Limb (tissue), 2 donors: ENCODE measurements around the gene NOLC1.

Experiments
- DNase-seq, 2 donors: peaks; one replicate each; pipeline ENCODE4 v3.0.0-alpha.2; 2016; ENCODE audit errors: extremely low spot score in 2 of 2

The NOLC1 gene

GRCh38 chr10:102121739-102122372 lies 30.3 kb upstream of the NOLC1 start:
- DNase-seq: peak in 1 of 2 donors; percentile 55

- DNase-seq: no peak
Measured at GRCh38 chr10:102122450-102122849, 29.7 kb upstream of the NOLC1 start.

- no peak for DNase-seq
Measured at GRCh38 chr10:102123223-102123622, 29.0 kb upstream of the NOLC1 start.

- no peak for DNase-seq
Measured at GRCh38 chr10:102131286-102132170, 20.7 kb upstream of the NOLC1 start.

- no peak for DNase-seq
Measured at GRCh38 chr10:102132193-102132562, 20.0 kb upstream of the NOLC1 start.

- DNase-seq: peak; percentile 97 to 100
Measured at GRCh38 chr10:102132563-102133372, 19.4 kb upstream of the NOLC1 start, which contains the start of gene PPRC1. Gene PPRC1, plus strand, starts transcription at chr10:102133040. Its CDS starts 29 bp downstream, at chr10:102133069.

GRCh38 chr10:102133373-102134195 lies 18.6 kb upstream of the NOLC1 start:
- peak; percentile 57 to 90 for DNase-seq

GRCh38 chr10:102134416-102134815 lies 17.8 kb upstream of the NOLC1 start:
- no peak for DNase-seq

GRCh38 chr10:102135956-102136526 lies 16.1 kb upstream of the NOLC1 start:
- DNase-seq: no peak

GRCh38 chr10:102139281-102140110 lies 12.7 kb upstream of the NOLC1 start:
- DNase-seq: no peak

GRCh38 chr10:102140218-102140617 lies 12.0 kb upstream of the NOLC1 start:
- no peak for DNase-seq

- DNase-seq: no peak
Measured at GRCh38 chr10:102140913-102141540, 11.2 kb upstream of the NOLC1 start.

- DNase-seq: no peak
Measured at GRCh38 chr10:102141583-102142107, 10.5 kb upstream of the NOLC1 start.

GRCh38 chr10:102146971-102147428 lies 5.2 kb upstream of the NOLC1 start:
- DNase-seq: no peak

GRCh38 chr10:102147561-102147960 lies 4.6 kb upstream of the NOLC1 start:
- DNase-seq: no peak

GRCh38 chr10:102148275-102148674 lies 3.9 kb upstream of the NOLC1 start:
- no peak for DNase-seq

GRCh38 chr10:102150970-102151773 lies 1.0 kb upstream of the NOLC1 start:
- DNase-seq: no peak

GRCh38 chr10:102152545-102152890 lies 329 bp downstream of the NOLC1 start:
- DNase-seq: no peak
